ENCODE data around the gene CD44.

Gene CD44

DNA sequence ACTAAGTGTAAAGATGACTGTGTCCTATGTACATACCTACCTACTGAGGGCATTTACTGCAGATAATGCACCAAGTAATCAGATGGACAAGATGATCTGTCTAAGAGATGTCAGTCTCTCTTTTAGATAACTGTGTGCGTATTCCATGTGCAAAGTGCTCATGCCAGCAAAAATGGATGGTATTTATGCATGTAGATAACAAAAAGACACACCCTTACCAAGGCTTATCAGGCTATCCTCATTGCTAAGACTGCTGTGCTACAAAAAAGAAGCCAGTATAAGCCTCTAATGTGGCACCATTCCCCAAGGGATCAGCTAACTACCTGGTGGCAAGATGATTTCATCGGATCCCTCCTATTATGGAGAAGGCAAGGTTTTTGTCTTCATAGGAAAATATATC is 34.3 kb upstream of the CD44 start:
- TF ChIP-seq TEAD4 (IDR thresholded peaks at IDR 0.05) = no peak
- no peak for TF ChIP-seq RAD21 (IDR thresholded peaks at IDR 0.05; ENCODE audit: low read depth)
- no peak for TF ChIP-seq TCF12 (IDR thresholded peaks at IDR 0.05; ENCODE audit: low read depth)
- no peak for TF ChIP-seq EP300 (IDR thresholded peaks at IDR 0.05; ENCODE audit: borderline replicate concordance)
- TF ChIP-seq NFIC (IDR thresholded peaks at IDR 0.05) = no peak
- no peak for TF ChIP-seq CEBPB (IDR thresholded peaks at IDR 0.05)
- no peak for TF ChIP-seq CREB1 (IDR thresholded peaks at IDR 0.05; ENCODE audit: low read depth)
- no peak for TF ChIP-seq YY1 (IDR thresholded peaks at IDR 0.05; ENCODE audit: low read depth)
- no peak for TF ChIP-seq FOXM1 (IDR thresholded peaks at IDR 0.05; ENCODE audit: borderline replicate concordance, low read depth)

- TF ChIP-seq TAF1 (IDR thresholded peaks at IDR 0.05; ENCODE audit: low read depth) = no peak
- TF ChIP-seq EGR1 (IDR thresholded peaks at IDR 0.05) = no peak
- no peak for TF ChIP-seq YY1 (IDR thresholded peaks at IDR 0.05; ENCODE audit: low read depth)
- TF ChIP-seq TCF12 (IDR thresholded peaks at IDR 0.05; ENCODE audit: low read depth) = no peak
- no peak for TF ChIP-seq ZBTB7A (IDR thresholded peaks at IDR 0.05; ENCODE audit: low read depth)
- TF ChIP-seq, protein P1, sequence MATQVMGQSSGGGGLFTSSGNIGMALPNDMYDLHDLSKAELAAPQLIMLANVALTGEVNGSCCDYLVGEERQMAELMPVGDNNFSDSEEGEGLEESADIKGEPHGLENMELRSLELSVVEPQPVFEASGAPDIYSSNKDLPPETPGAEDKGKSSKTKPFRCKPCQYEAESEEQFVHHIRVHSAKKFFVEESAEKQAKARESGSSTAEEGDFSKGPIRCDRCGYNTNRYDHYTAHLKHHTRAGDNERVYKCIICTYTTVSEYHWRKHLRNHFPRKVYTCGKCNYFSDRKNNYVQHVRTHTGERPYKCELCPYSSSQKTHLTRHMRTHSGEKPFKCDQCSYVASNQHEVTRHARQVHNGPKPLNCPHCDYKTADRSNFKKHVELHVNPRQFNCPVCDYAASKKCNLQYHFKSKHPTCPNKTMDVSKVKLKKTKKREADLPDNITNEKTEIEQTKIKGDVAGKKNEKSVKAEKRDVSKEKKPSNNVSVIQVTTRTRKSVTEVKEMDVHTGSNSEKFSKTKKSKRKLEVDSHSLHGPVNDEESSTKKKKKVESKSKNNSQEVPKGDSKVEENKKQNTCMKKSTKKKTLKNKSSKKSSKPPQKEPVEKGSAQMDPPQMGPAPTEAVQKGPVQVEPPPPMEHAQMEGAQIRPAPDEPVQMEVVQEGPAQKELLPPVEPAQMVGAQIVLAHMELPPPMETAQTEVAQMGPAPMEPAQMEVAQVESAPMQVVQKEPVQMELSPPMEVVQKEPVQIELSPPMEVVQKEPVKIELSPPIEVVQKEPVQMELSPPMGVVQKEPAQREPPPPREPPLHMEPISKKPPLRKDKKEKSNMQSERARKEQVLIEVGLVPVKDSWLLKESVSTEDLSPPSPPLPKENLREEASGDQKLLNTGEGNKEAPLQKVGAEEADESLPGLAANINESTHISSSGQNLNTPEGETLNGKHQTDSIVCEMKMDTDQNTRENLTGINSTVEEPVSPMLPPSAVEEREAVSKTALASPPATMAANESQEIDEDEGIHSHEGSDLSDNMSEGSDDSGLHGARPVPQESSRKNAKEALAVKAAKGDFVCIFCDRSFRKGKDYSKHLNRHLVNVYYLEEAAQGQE (IDR thresholded peaks at IDR 0.05; ENCODE audit: low read depth) = no peak
- no peak for TF ChIP-seq RAD21 (IDR thresholded peaks at IDR 0.05; ENCODE audit: low read depth)
- TF ChIP-seq NFIC (IDR thresholded peaks at IDR 0.05) = no peak
- no peak for TF ChIP-seq EP300 (IDR thresholded peaks at IDR 0.05; ENCODE audit: borderline replicate concordance)
- TF ChIP-seq CEBPB (IDR thresholded peaks at IDR 0.05) = no peak
- TF ChIP-seq TEAD4 (IDR thresholded peaks at IDR 0.05) = no peak
- no peak for TF ChIP-seq CREB1 (IDR thresholded peaks at IDR 0.05; ENCODE audit: low read depth)
Observed at GRCh38 chr11:35105319-35106079, 33.5 kb upstream of the CD44 start.

GRCh38 chr11:35106595-35106994 is 32.4 kb upstream of the CD44 start:
- no peak for TF ChIP-seq MAX (IDR thresholded peaks at IDR 0.05)
- no peak for TF ChIP-seq ZBTB7A (IDR thresholded peaks at IDR 0.05; ENCODE audit: low read depth)
- TF ChIP-seq, protein P1 (IDR thresholded peaks at IDR 0.05; ENCODE audit: low read depth) = no peak
- TF ChIP-seq EGR1 (IDR thresholded peaks at IDR 0.05) = no peak
- no peak for TF ChIP-seq RAD21 (IDR thresholded peaks at IDR 0.05; ENCODE audit: low read depth)
- TF ChIP-seq, protein P2, sequence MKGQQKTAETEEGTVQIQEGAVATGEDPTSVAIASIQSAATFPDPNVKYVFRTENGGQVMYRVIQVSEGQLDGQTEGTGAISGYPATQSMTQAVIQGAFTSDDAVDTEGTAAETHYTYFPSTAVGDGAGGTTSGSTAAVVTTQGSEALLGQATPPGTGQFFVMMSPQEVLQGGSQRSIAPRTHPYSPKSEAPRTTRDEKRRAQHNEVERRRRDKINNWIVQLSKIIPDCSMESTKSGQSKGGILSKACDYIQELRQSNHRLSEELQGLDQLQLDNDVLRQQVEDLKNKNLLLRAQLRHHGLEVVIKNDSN (IDR thresholded peaks at IDR 0.05) = no peak
- no peak for TF ChIP-seq CREB1 (IDR thresholded peaks at IDR 0.05; ENCODE audit: low read depth)

- TF ChIP-seq MAX (IDR thresholded peaks at IDR 0.05) (no peak), TAF1 (IDR thresholded peaks at IDR 0.05; ENCODE audit: low read depth) (no peak), RAD21 (IDR thresholded peaks at IDR 0.05; ENCODE audit: low read depth) (no peak), YY1 (IDR thresholded peaks at IDR 0.05; ENCODE audit: low read depth) (no peak), EGR1 (IDR thresholded peaks at IDR 0.05) (no peak), TCF12 (IDR thresholded peaks at IDR 0.05; ENCODE audit: low read depth) (no peak), FOXM1 (IDR thresholded peaks at IDR 0.05; ENCODE audit: borderline replicate concordance, low read depth) (no peak), CEBPB (IDR thresholded peaks at IDR 0.05) (no peak), TEAD4 (IDR thresholded peaks at IDR 0.05) (no peak), NFIC (IDR thresholded peaks at IDR 0.05) (no peak), CREB1 (IDR thresholded peaks at IDR 0.05; ENCODE audit: low read depth) (no peak), ZBTB7A (IDR thresholded peaks at IDR 0.05; ENCODE audit: low read depth) (no peak), EP300 (IDR thresholded peaks at IDR 0.05; ENCODE audit: borderline replicate concordance) (no peak)
- TF ChIP-seq, protein P1 (IDR thresholded peaks at IDR 0.05; ENCODE audit: low read depth) = no peak
- TF ChIP-seq, protein P2 (IDR thresholded peaks at IDR 0.05) = no peak
Observed at GRCh38 chr11:35107861-35108260, 31.1 kb upstream of the CD44 start.

Data from Ishikawa (cell line).